Measurements from ENCODE around the gene CACFD1.
"Not testable (repeated sequence)": the region's sequence is repeated elsewhere in the genome, so short reads cannot be mapped to it uniquely, and the experiment has no call there.

CACFD1 gene

DNA sequence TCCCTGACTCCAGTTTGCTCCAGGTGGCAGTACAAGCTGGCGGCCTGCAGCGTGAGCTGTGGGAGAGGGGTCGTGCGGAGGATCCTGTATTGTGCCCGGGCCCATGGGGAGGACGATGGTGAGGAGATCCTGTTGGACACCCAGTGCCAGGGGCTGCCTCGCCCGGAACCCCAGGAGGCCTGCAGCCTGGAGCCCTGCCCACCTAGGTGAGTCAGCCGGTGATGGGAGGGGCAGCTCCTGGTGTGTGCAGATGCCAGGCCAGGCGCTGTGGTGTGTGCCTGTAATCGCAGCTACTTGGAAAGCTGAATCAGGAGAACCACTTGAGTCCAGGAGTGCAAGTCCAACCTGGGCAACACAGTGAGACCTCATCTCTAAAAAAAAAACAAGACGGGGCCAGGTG is 10.0 kb upstream of the CACFD1 start:
- no peak overlapping the region for H3K4me3 ChIP-seq (ENCODE audit: low read depth in 1 of 2, low read length in 1 of 2)
- no peaks in the 10 kb centered on the region for H3K9me3 ChIP-seq
- H3K36me3 ChIP-seq: no peaks in the 10 kb centered on the region
- no peaks in the 10 kb centered on the region for H3K4me1 ChIP-seq (ENCODE audit: control insufficient read depth in 1 of 2, insufficient read depth in 1 of 2, low read depth in 1 of 2, low read length in 1 of 2)
- TF ChIP-seq, protein P1, sequence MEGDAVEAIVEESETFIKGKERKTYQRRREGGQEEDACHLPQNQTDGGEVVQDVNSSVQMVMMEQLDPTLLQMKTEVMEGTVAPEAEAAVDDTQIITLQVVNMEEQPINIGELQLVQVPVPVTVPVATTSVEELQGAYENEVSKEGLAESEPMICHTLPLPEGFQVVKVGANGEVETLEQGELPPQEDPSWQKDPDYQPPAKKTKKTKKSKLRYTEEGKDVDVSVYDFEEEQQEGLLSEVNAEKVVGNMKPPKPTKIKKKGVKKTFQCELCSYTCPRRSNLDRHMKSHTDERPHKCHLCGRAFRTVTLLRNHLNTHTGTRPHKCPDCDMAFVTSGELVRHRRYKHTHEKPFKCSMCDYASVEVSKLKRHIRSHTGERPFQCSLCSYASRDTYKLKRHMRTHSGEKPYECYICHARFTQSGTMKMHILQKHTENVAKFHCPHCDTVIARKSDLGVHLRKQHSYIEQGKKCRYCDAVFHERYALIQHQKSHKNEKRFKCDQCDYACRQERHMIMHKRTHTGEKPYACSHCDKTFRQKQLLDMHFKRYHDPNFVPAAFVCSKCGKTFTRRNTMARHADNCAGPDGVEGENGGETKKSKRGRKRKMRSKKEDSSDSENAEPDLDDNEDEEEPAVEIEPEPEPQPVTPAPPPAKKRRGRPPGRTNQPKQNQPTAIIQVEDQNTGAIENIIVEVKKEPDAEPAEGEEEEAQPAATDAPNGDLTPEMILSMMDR (IDR thresholded peaks at IDR 0.05): no peak
- no peak overlapping the region for H3K27ac ChIP-seq
- H3K27me3 ChIP-seq: no peaks in the 10 kb centered on the region

DNA sequence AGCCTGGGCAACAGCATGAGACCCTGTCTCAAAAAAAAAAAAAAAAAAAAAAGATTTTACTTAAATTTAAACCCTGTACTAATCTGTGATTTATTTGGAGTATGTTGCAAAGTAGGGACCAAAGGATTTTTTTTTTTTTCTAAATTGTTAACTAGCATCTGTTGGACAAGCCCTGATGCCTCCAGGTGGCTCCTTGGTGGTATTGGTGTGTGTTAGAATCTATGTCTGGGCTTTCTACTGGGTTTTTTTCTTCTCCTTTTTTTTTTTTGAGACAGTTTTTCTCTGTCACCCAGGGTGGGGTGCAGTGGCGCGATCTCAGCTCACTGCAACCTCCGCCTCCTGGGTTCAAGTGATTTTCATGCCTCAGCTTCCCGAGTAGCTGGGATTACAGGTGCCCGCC is 7.9 kb upstream of the CACFD1 start:
- H3K9me3 ChIP-seq; H3K27me3 ChIP-seq; H3K4me3 ChIP-seq (ENCODE audit: low read depth in 1 of 2, low read length in 1 of 2); H3K4me1 ChIP-seq (ENCODE audit: control insufficient read depth in 1 of 2, insufficient read depth in 1 of 2, low read depth in 1 of 2, low read length in 1 of 2); H3K36me3 ChIP-seq; H3K27ac ChIP-seq: not testable (repeated sequence)

DNA sequence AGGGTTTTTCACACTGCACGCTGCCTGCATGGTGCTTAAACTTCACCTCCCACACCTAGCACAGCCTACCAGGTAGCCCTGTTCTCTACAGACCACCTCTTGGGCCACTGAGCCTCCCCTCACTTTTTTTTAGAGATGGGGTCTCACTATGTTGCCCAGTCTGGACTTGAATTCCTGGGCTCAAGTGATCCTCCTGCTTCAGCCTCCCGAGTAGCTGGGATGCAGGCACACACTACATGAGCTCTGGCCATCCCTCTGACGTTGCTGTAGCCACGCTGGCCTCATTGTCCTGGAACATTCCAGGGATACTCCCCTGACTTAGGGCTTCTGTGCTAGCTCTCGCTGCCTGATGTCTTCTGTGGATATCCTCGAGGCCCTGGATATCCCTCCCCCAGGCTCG is 7.2 kb upstream of the CACFD1 start:
- TF ChIP-seq, protein P1 (IDR thresholded peaks at IDR 0.05): no peak
- no peaks in the 10 kb centered on the region for H3K36me3 ChIP-seq
- H3K4me1 ChIP-seq (ENCODE audit: control insufficient read depth in 1 of 2, insufficient read depth in 1 of 2, low read depth in 1 of 2, low read length in 1 of 2): no peaks in the 10 kb centered on the region
- H3K4me3 ChIP-seq (ENCODE audit: low read depth in 1 of 2, low read length in 1 of 2): no peak overlapping the region
- H3K27me3 ChIP-seq: peaks cover 2% of the 10 kb centered on the region
- H3K9me3 ChIP-seq: no peaks in the 10 kb centered on the region
- H3K27ac ChIP-seq: no peak overlapping the region

GRCh38 chr9:133453651-133454050 is 6.1 kb upstream of the CACFD1 start:
- H3K4me3 ChIP-seq (ENCODE audit: low read depth in 1 of 2, low read length in 1 of 2): no peak overlapping the region
- peaks cover 11% of the 10 kb centered on the region for H3K27me3 ChIP-seq
- no peaks in the 10 kb centered on the region for H3K36me3 ChIP-seq
- TF ChIP-seq, protein P1 (IDR thresholded peaks at IDR 0.05): no peak
- H3K27ac ChIP-seq: no peak overlapping the region
- peaks cover 0 to 2% of the 10 kb centered on the region in 2 experiments for H3K4me1 ChIP-seq (ENCODE audit: control insufficient read depth in 1 of 2, insufficient read depth in 1 of 2, low read depth in 1 of 2, low read length in 1 of 2)
- no peaks in the 10 kb centered on the region for H3K9me3 ChIP-seq

GRCh38 chr9:133454325-133454724 is 5.5 kb upstream of the CACFD1 start:
- Histone ChIP-seq H3K4me1 (ENCODE audit: control insufficient read depth in 1 of 2, insufficient read depth in 1 of 2, low read depth in 1 of 2, low read length in 1 of 2) (peaks cover 5 to 8% of the 10 kb centered on the region in 2 experiments), H3K36me3 (no peaks in the 10 kb centered on the region), H3K27me3 (peaks cover 17% of the 10 kb centered on the region), H3K27ac (no peak overlapping the region), H3K4me3 (ENCODE audit: low read depth in 1 of 2, low read length in 1 of 2) (no peak overlapping the region), H3K9me3 (no peaks in the 10 kb centered on the region)
- TF ChIP-seq, protein P1 (IDR thresholded peaks at IDR 0.05): no peak

- Histone ChIP-seq H3K27me3 (peaks cover 17% of the 10 kb centered on the region), H3K9me3 (no peaks in the 10 kb centered on the region), H3K36me3 (no peaks in the 10 kb centered on the region), H3K27ac (no peak overlapping the region), H3K4me1 (ENCODE audit: control insufficient read depth in 1 of 2, insufficient read depth in 1 of 2, low read depth in 1 of 2, low read length in 1 of 2) (peaks cover 8 to 9% of the 10 kb centered on the region in 2 experiments), H3K4me3 (ENCODE audit: low read depth in 1 of 2, low read length in 1 of 2) (no peak overlapping the region)
- TF ChIP-seq, protein P1 (IDR thresholded peaks at IDR 0.05): no peak
These were observed 4.7 kb upstream of the CACFD1 start for GRCh38 chr9:133454943-133455673.

All from neutrophil (primary cell).